DND-41 (cell line): ENCODE data around the gene MRTFA.

Experiments
- ATAC-seq: fragments of 200-7000 bp; cut with Tn5 transposase; 3 replicates; pipeline ENCODE4 v1.9.1; 2021; ENCODE audit warnings: low read depth; ENCODE audit not compliant: insufficient read depth
- DNase-seq: peaks from one replicate; pipeline ENCODE4 v3.0.0-alpha.2; 2020
- H2AFZ ChIP-seq: 2 replicates; pipeline ENCODE4 v1.6.0; 2012; ENCODE audit warnings: low read depth, low read length
- H3K27ac ChIP-seq: 2 replicates; pipeline ENCODE4 v1.5.1; 2012; ENCODE audit warnings: low read length, inconsistent platforms
- H3K27me3 ChIP-seq: fragments of 200-600 bp; sonication (generic); 2 replicates; pipeline ENCODE4 v1.6.0; 2012; ENCODE audit warnings: low read length, mild to moderate bottlenecking, inconsistent platforms; ENCODE audit not compliant: insufficient read depth, poor library complexity
- H3K36me3 ChIP-seq: 2 replicates; pipeline ENCODE4 v1.5.1; 2012; ENCODE audit warnings: low read length, inconsistent platforms; ENCODE audit not compliant: insufficient read depth
- H3K4me1 ChIP-seq: 2 replicates; pipeline ENCODE4 v1.5.1; 2012; ENCODE audit warnings: mild to moderate bottlenecking, low read length; ENCODE audit not compliant: insufficient read depth
- H3K4me2 ChIP-seq: 2 replicates; pipeline ENCODE4 v1.6.0; 2012; ENCODE audit warnings: mild to moderate bottlenecking, moderate library complexity, low read length, inconsistent platforms; ENCODE audit not compliant: insufficient read depth
- H3K4me3 ChIP-seq, 2 experiments: fragments of 200-600 bp in 1 of 2; shearing (Covaris generic) in 1 of 2; 2 replicates each; pipeline ENCODE4 v1.5.1; 2012 to 2016; ENCODE audit warnings: inconsistent platforms in 2 of 2, low read length in 2 of 2, mild to moderate bottlenecking in 2 of 2, low read depth in 1 of 2, moderate library complexity in 1 of 2
- H3K79me2 ChIP-seq: 2 replicates; pipeline ENCODE4 v1.6.0; 2012; ENCODE audit warnings: low read length, inconsistent platforms; ENCODE audit not compliant: insufficient read depth
- H3K9ac ChIP-seq: 2 replicates; pipeline ENCODE4 v1.6.0; 2012; ENCODE audit warnings: low read depth, mild to moderate bottlenecking, inconsistent platforms, low read length, moderate library complexity
- H3K9me3 ChIP-seq: 2 replicates; pipeline ENCODE4 v1.5.1; 2012; ENCODE audit warnings: low read length, moderate library complexity, mild to moderate bottlenecking, inconsistent platforms; ENCODE audit not compliant: insufficient read depth, severe bottlenecking
- H4K20me1 ChIP-seq: 2 replicates; pipeline ENCODE4 v1.6.0; 2012; ENCODE audit warnings: low read length; ENCODE audit not compliant: insufficient read depth
- CTCF ChIP-seq: IDR thresholded peaks from 2 replicates; pipeline ENCODE4 v1.5.1; 2012; ENCODE audit warnings: borderline replicate concordance, low read length, moderate library complexity, mild to moderate bottlenecking; ENCODE audit not compliant: poor library complexity, severe bottlenecking; ENCODE audit errors: extremely low read depth
- EZH2 ChIP-seq: IDR thresholded peaks from 3 replicates; pipeline ENCODE4 v1.6.1; 2012; ENCODE audit warnings: borderline replicate concordance, low read depth, mild to moderate bottlenecking, moderate library complexity, low read length, inconsistent platforms; ENCODE audit not compliant: severe bottlenecking

Gene MRTFA

DNA sequence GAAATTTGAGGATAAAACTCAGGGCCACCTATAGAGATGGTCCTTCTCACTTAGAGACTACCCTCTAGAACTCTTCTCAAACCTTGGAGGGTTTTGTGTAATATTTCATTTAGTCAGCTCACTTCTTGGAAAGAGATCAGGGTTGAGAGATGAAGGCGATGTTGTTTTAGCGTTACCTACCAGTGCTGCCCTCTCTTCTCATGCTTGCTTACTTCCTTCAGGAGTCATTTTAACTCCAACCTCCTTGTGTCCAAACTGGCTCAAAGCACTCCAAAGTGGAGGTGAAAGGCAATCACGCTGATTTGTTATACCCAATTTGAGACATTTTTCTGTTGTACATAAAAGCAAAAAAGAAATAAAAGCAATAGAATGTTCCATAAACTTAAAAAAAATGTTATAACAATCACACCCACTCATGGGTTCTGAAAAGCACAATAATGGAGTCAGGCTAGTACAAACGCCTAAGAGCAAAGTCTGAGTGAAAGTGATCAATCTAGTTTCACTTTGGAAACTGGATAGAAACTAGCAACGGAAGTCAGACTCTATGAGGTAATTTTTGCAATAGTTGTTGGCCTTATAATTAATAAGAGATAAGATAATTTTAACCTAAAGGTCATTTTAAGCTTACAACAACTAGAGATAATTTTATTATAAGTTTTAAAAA, 117.1 kb downstream of the MRTFA start:
- ATAC-seq (no peak), DNase-seq (no peak)
- Histone ChIP-seq H2AFZ (no peak overlapping the region), H3K36me3 (0 out of 2 replicates have a peak, but pooled peaks cover 6% of the 10 kb centered on the region), H3K9me3 (no peaks in the 10 kb centered on the region), H3K27ac (no peak overlapping the region), H4K20me1 (no peaks in the 10 kb centered on the region; the same call in 1 of the 2 replicates), H3K27me3 (no peaks in the 10 kb centered on the region), H3K79me2 (peaks cover 19% of the 10 kb centered on the region), H3K4me1 (no peaks in the 10 kb centered on the region), H3K9ac (no peak overlapping the region), H3K4me3 (no peak overlapping the region), H3K4me2 (no peak overlapping the region)
- no peak for TF ChIP-seq CTCF
- no peak for TF ChIP-seq EZH2

GRCh38 chr22:40518840-40519239, 117.7 kb downstream of the MRTFA start:
- Histone ChIP-seq H3K27me3 (no peaks in the 10 kb centered on the region), H3K9me3 (no peaks in the 10 kb centered on the region), H3K9ac (no peak overlapping the region), H4K20me1 (no peaks in the 10 kb centered on the region; the same call in 1 of the 2 replicates), H2AFZ (no peak overlapping the region), H3K4me2 (no peak overlapping the region), H3K4me1 (no peaks in the 10 kb centered on the region), H3K79me2 (peaks cover 14% of the 10 kb centered on the region), H3K36me3 (0 out of 2 replicates have a peak, but pooled peaks cover 6% of the 10 kb centered on the region), H3K27ac (no peak overlapping the region), H3K4me3 (no peak overlapping the region)
- no peak for DNase-seq
- no peak for TF ChIP-seq EZH2
- ATAC-seq: no peak

DNA sequence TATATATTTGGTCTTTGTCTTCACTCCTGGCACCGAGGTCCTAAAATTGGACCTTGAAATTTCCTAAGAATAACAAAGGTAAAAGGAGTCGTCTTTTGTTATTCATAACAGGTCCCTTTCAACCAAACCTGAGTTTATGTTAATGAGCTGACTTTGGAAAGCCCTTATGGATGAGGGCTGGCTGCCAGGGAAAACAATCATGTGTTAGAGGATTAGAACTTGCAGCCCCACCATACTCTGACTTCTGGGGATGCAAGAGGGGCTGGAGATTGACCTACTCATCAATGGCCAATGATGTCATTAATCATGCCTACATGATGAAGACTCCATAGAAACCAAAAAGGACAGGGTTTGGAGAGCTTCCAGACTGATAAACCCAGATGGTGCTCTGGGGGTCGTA, 118.9 kb downstream of the MRTFA start:
- Histone ChIP-seq H3K36me3 (0 out of 2 replicates have a peak, but pooled peaks cover 6% of the 10 kb centered on the region), H3K4me1 (no peaks in the 10 kb centered on the region), H3K79me2 (peaks cover 6% of the 10 kb centered on the region), H3K4me2 (no peak overlapping the region), H2AFZ (no peak overlapping the region), H3K4me3 (no peak overlapping the region), H3K27me3 (no peaks in the 10 kb centered on the region), H3K9me3 (no peaks in the 10 kb centered on the region), H3K27ac (no peak overlapping the region), H3K9ac (no peak overlapping the region), H4K20me1 (no peaks in the 10 kb centered on the region; the same call in 1 of the 2 replicates)
- no peak for TF ChIP-seq CTCF
- no peak for TF ChIP-seq EZH2
- DNase-seq (no peak), ATAC-seq (no peak)

GRCh38 chr22:40516416-40516815, 120.1 kb downstream of the MRTFA start:
- H3K4me3 ChIP-seq: no peak overlapping the region
- H3K27ac ChIP-seq: no peak overlapping the region
- no peaks in the 10 kb centered on the region for H3K4me1 ChIP-seq
- no peaks in the 10 kb centered on the region for H3K27me3 ChIP-seq
- H3K9me3 ChIP-seq: no peaks in the 10 kb centered on the region
- TF ChIP-seq CTCF: no peak
- no peak for TF ChIP-seq EZH2
- DNase-seq: no peak
- H4K20me1 ChIP-seq: no peaks in the 10 kb centered on the region; the same call in 1 of the 2 replicates
- H3K9ac ChIP-seq: no peak overlapping the region
- ATAC-seq: no peak
- 0 out of 2 replicates have a peak, but pooled peaks cover 6% of the 10 kb centered on the region for H3K36me3 ChIP-seq
- H2AFZ ChIP-seq: no peak overlapping the region
- H3K79me2 ChIP-seq: no peaks in the 10 kb centered on the region; the same call in 1 of the 2 replicates
- H3K4me2 ChIP-seq: no peak overlapping the region
